T1000 (cell line): ENCODE results near the gene CYB5B.

Experiments used
- DNase-seq: peaks from one replicate; lab custom pipeline; 2025; ENCODE audit warnings: mixed read lengths; lab: John Stamatoyannopoulos, UW

CYB5B gene

GRCh38 chr16:69424053-69424934 is at the start of gene CYB5B:
Gene CYB5B (plus strand): TSS chr16:69424619. CDS start chr16:69424684, 65 bp downstream.
- DNase-seq, result peak; percentile 78

- DNase-seq, result no peak
These were observed 47.9 kb upstream of the CYB5B start for GRCh38 chr16:69376393-69377059.

- DNase-seq, result no peak
These were observed 46.4 kb upstream of the CYB5B start for GRCh38 chr16:69378036-69378435.

GRCh38 chr16:69378760-69379159 is 45.7 kb upstream of the CYB5B start:
- no peak for DNase-seq

GRCh38 chr16:69381231-69381630 is 43.2 kb upstream of the CYB5B start:
- no peak for DNase-seq

- DNase-seq, result no peak
These were observed 42.0 kb upstream of the CYB5B start for GRCh38 chr16:69382421-69382820.

GRCh38 chr16:69384974-69385373 is 39.4 kb upstream of the CYB5B start:
- DNase-seq, result no peak

- no peak for DNase-seq
These were observed 37.8 kb upstream of the CYB5B start for GRCh38 chr16:69386596-69386995.

- DNase-seq, result no peak
These were observed 30.2 kb upstream of the CYB5B start for GRCh38 chr16:69393898-69394849.

- no peak for DNase-seq
These were observed 28.6 kb upstream of the CYB5B start for GRCh38 chr16:69395859-69396186.

GRCh38 chr16:69396187-69397061 is 28.0 kb upstream of the CYB5B start:
- DNase-seq, result peak; percentile 55

GRCh38 chr16:69397821-69398521 is 26.4 kb upstream of the CYB5B start:
- DNase-seq, result no peak

GRCh38 chr16:69399361-69399760 is 25.1 kb upstream of the CYB5B start:
- no peak for DNase-seq

- DNase-seq, result no peak
These were observed 22.0 kb upstream of the CYB5B start for GRCh38 chr16:69402439-69402838.

- peak; percentile 33 for DNase-seq
These were observed 20.1 kb upstream of the CYB5B start for GRCh38 chr16:69404275-69404805.

- no peak for DNase-seq
These were observed 19.1 kb upstream of the CYB5B start for GRCh38 chr16:69405326-69405725.

- DNase-seq, result no peak
These were observed 18.7 kb upstream of the CYB5B start for GRCh38 chr16:69405757-69406156.

- no peak for DNase-seq
These were observed 17.6 kb upstream of the CYB5B start for GRCh38 chr16:69406780-69407331.

GRCh38 chr16:69407702-69408323 is 16.6 kb upstream of the CYB5B start:
- no peak for DNase-seq

GRCh38 chr16:69408475-69408874 is 15.9 kb upstream of the CYB5B start:
- no peak for DNase-seq
